NCI-H146 treated with DMSO at 0.1 percent for 48 hours (cell line): ENCODE results near the gene PPFIA4.
"Not testable (repeated sequence)": the region's sequence is repeated elsewhere in the genome, so short reads cannot be mapped to it uniquely, and the experiment has no call there.

Source experiments
- DNase-seq: peaks from one replicate; lab custom pipeline; 2025; ENCODE audit not compliant: unreplicated experiment; lab: John Stamatoyannopoulos, UW

Gene PPFIA4

DNA sequence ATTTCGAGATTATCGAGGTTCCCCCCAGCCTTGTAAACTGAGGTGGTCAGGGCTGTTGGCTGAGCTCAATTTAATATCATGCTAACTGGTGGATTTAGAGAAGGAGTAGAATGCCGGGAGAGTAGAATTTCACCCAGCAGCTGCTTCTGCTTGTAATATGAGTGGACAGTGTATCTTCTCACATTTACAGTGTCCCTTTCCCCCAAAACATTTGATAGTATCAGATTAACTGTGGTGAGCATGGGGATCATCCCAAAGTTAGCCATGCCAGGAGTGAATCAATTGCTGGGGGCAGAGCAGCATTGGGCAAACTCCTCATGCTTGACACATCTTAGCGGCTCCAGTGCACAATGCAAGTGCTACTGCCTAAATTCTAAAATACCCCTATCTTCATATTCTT is 9.2 kb upstream of the PPFIA4 start:
- no peak for DNase-seq

DNA sequence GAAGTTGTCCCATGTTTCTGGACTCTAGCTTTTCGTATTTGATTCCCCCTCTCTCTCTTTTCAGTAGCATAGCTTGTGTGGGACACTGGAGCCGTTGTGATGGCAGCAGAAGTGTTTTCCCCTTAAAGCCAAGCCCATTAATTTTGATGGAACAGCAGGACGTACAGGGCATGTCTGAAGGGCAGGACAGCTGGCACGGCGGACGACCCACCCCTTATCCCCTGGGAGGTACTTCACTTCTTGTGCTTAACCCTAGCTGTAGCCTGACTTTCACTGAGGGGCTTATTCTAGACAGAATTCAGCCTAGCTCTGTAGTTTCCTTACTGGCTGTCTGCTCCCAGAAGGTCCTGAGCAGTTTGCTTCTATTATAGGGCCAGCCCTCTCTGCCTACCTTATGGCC is 8.6 kb upstream of the PPFIA4 start:
- DNase-seq: no peak

DNA sequence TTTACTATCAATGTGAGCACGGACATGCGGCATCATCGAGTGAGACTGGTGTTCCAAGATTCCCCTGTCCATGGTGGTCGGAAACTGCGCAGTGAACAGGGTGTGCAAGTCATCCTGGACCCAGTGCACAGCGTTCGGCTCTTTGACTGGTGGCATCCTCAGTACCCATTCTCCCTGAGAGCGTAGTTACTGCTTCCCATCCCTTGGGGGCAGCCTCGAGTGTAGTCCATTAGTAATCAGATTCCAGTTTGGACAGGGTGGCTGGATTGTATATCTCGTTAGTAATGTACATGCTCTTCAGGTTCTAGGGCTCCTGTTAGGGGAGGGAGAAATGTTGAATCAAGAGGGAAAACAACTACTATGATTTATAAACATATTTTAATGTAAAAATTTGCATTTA is 3.4 kb upstream of the PPFIA4 start:
- not testable (repeated sequence) for DNase-seq

DNA sequence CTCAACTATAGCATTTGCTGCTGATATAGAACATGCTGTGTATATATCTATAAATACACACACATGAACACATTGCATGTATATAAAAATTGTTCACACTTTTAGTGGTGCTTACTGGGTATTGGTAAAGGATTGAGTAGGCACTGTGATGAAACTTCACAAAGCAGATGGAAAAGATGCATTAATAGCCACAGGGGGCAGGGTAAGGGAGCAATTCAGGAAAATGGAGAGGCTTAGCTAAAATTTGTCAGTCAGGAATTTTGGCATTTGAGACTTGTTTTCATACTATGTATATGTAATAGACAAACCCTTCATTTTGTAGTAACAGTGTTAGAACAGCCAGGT is 633 bp upstream of the PPFIA4 start:
- no peak for DNase-seq

DNA sequence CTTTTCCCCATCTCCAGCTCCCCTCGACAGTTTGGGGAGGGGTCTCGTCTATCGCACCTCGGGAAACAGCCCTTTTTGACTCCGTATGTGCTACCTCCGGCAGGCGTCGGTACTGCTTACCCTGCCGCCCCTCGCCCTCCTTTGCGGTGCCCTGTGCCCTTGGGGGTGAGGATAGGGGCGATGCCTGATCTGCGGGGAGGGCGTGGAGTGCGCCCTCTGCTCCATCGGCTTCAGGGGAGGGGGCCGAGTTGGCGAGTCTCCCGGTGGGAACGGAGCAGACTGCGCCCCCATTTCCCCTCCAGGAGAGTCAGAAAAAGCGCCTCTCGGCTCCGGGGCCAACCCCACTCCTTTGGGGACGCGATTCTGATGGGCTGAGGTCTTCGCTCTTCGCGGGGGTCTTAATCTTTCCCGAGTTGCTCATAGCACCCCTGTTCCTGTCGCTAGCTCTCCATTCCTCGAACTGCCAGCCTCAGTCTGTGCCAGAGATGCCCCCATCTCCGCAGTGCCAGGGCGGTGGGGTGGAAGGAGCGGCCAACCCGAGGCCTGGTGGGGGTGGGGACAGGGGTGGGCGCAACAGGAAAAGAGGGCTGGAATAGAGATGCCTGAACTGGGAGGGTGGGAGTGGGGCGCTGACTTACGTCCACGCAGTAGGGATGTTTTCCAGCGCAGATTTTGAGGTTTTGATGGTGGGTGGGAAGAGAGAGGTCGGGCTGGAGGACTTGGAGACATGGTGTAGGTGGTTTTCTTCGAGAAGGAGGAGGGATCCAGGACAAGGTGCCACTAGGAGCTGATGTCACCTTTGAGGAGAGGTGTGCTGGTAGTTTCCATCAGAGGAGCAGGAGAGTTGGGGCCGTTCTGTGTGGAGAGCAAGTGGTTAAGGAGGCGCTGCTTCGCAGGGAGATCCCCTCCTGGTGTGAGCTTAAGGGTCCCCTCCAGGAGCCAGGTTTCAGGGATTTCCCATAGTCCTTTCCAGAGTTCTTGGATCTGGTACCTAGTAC is 674 bp downstream of the PPFIA4 start:
- no peak for DNase-seq

DNA sequence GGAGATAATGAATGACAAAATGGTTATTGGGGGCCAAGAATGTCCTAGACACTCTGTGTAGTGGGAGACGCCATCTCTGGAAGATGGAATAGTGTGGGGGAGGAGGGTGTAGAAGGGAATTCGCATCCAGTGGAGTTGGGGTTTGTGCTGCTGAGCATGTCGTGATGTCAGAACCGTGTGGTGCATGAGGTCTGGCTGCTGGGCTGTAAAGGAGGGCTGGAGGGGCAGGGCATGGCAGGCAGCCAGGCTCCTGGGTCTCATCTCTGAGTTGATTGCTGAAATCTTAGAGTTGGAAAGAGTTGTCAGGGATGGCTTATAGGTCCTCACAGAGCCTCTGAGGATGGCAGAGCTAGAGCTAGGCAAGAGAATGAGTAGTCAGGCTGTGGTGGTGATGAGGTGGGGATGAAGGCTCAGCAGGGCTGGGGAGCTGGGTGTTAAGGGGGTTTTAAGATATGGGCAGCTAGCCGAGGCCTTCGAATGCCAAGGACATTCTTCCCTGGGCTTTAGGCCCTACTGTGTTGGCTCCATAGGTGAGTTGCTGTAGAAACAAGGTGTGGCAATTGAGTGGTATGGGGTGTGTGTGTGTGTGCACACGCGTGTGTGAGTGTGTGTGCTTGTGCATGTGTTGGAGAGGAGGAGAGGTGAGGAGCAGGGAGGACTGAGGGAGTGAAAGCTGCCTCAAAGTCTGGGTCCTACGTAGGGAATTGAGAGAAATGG is 1.9 kb downstream of the PPFIA4 start:
- DNase-seq: no peak

DNA sequence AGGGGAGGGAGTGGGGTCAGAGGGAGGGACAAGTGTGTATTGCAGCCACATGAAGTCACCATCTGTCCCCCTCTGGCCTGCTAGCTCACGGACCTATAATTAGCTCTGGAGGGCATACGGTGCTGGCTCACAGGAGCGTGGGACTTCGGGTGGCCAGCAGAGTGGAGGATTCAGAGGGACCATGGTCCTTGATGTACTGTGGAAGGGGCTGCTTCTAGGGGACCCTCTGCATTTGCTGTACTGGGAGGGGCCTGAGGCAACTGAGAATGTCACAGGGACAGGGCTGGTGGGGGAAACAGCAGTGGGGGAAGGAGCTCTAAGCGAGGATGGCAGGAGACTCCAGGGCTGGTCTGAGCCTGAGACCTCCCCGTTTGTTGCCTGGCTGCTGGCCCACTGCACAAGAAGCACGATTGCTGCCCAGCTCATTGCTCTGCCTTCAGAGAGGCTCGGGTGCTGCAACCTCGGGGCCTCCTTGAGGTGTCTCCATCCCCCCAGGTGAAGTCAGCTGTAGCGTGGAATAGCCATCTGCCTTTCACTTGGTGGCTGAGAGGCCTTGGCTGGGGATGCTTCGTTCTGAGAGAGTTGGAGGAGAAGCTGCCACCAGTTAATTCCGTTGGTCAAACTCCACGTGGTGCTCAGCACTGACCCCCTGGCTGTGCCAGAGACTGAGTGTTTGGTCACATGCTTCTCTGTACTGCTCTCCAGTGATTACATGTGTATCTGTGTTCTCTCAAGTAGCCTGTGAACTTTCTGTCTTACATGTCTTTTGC is 2.7 kb downstream of the PPFIA4 start:
- DNase-seq: no peak

DNA sequence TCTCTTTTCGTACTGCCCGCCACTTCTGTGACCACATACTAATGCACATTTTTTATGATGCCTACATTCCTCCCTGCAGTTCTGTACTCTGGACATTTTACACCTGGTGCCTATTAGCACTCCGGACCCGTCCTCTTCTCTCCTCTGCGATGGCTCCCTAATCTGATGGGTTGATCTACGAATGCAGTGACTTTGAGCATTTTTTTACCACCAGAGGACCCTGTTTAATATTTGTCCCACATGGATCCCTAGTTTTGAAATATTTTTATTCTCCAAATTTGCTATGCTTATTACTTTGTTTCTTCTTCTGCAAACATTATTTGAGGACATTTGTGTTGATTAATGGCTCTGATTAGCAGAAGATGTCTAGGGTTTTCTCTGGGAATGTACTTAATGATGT is 5.2 kb downstream of the PPFIA4 start:
- no peak for DNase-seq

DNA sequence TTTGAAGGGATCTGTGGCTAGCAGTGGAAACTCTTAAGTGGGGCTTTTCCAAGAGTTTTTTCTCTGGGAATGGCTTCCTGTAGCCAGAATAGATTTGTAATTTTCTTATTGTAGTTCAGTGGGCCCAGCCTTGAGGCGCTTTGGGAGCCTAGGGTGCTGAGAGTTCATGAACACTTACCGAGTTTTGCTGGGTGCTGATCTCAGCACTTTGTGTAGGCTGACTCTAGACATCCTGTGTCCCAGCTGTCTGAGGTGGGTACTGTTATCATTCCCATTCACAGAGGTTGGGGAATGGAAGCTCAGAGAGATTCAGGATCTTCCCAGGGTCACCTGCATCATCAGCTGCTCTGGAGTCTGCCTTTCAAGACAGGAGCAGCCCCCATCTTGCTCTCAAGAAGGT is 7.0 kb downstream of the PPFIA4 start:
- no peak for DNase-seq

DNA sequence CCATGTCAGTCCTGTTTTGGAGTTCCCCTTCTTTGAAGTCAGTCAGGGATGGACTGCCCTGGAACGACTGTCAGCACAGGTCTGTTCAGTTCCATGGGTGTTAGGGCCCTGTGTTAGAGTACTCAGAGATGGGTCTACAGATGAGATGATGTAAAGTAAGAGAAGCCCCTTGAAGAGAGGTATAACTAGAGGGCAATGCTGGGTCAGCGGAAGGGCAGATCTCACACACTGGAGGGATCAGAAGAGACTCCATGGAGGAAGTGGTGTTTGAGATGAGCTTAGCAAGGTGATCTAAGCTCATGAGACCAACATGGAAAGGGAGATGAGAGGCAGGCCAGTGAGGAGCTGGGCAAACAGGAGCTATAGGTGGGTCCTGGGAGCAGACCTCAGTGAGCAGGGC is 7.6 kb downstream of the PPFIA4 start:
- DNase-seq: no peak

DNA sequence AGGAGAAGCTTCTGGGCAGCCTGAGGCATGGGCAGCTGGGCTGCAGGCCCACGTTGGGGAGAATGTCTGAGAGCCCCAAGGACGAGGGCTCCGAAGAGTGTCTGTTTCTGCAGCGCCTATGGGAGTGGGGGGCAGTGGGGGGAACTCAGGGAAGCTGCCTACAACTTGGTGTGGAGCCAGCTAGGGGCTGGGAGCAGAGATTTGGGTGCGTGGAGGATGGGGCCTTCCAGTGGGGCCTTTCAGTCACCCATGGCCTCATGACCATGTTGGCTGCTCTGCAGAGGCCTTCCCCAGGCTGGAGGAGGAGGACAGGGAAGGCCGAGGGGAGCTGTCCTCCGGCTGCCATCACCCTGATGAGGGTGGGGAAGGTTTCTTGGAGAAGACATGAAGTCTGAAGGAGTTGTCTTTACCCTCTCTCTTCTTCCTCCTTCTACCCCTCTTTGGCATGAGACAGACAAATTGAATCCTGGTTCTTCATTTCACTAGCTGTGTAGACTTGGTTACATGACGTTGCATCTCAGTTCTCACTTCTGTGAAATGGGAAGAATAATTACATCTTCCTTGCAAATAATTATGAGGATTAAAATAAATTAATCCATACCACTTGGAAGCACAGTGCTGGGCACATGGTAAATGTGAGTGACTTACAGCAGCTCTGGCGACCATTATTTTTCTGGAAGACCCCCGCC is 8.3 kb downstream of the PPFIA4 start:
- no peak for DNase-seq

DNA sequence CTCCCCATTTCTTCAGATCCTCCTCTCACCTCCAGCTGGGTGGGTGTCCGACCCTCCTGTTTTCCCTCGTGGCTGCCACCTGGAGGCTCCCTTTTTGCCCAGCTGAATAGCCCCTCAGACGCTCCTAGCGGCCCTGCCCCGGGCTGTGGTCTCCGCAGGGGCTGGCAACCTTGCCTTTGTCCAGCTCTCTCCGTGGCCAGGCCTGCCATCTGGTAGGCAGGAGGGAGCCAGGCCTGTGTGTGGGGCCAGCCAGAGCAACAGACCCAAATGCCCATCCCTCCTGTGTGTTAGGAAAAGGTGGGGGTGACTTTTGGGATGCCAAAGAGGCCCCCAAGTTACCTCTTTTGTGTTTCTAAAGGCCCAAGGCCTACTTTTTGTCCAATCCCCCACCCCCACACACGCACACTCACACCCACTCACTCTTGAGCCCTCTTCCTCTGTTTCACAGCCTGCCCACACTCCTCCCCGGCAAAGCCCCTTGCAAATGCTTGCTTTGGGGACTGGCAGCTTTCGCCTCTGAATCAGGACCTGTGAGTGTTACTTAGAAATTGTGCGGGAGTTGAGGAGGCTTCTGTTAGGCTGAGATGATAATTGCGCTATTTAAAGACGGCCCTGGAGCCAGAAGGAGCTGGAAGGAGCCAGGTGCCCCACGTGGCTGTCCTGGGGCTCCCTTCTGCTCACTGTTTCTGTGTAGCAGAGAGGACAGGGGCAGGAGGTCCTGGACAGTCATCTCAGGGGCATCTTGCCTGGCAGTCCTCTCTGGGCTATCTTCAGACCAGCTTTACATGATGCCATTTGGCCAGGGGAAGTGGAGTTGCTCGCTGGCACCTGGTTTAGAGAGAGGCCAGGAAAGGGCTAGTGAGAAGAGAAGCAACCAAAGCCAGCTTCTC is 9.1 kb downstream of the PPFIA4 start:
- no peak for DNase-seq

DNA sequence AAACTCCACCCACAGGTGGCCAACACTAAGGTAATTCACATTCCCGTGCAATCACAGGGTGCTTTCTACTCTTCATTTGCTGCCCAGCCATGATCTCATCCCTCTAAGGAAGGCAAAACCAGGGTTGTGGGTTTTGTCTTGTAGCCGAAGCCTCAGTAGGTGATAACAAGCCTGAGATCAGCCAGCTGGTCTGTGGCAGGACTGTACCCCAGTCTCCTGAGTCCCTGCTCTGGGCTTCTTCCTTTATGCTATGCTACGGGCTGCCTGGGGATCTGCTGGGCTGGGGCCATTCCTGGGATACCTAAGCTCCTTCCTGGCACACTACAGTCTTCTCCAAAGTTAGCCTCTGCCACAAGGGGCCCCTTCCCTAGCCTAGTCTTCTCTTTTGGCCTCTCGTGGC is 9.8 kb downstream of the PPFIA4 start:
- no peak for DNase-seq

DNA sequence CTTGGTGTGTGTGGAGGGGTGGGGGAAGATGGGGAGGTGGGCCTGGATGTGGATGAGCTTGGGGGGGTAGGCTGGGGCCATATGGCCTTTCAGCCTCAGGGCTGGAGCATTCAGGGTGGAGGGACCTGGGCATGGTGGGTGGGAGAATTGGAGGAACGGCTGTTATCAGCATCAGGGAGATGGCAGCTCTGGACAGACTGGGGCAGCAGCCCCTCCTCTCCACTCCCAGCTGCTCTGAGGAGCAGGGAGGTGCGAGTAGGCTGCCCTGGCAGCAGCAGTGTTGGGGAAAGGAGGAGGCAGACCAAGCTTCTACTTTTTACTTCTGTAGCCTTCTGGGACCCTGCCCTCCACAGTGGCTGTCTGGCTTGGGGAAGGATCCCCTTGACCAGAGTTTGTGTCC is 10.2 kb downstream of the PPFIA4 start:
- DNase-seq: no peak

DNA sequence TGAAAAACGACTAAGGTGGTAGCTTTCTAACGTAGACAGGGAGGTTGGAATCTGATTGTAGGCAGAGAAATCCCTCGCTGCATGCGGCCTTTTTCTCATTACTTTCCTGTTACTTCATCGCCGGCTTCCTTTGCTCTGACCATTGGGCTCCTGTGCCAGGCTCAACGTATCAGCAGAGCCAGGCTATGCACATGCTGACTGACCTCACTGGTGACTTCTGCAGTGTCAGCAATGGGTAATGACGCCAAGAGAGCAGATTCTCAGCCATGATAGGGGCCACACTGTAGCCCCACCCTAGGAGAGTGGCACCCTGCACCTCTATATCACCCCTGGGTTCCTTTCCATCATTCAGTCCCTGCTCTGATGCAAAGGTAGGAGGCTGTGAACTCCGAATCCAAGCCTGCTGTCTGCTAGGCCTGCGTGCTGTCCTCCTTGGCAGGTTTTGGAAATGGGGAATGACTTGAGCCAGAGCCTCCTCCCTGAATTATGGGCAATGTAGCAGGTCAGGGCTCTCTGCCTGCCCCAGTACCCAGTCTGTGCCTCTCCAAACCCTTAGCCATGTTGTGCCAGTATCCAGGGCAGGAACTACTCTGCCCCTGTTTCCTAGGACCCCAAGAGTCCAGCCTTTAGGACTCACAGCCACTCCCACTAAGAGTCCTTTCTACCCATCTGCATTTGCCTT is 11.4 kb downstream of the PPFIA4 start:
- DNase-seq: no peak

DNA sequence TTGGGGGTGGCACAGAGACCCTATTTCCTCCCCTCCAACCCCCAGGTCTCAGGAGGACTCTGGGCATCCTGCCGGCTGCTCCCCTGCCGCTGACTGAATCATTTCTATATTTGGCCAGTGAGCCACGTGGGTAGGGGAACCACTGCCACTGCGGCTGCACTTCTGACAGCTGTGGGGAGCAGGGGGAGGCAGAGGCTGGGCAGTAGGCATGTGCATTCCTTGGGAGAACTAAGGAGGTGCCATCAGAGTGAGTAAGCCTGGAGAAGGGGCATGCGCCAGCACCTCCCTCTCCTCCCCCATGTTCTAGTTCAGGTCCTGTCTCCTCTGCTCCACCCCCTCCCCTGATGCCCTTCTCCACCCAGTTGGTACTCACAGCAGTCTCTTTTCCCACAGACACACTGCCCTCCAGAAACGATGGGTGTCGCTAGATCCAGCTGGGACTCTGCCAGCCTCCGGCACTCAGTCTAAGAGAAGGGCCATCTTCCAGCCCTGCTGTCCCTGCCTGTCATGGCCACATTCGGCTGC is 12.0 kb downstream of the PPFIA4 start:
- no peak for DNase-seq

DNA sequence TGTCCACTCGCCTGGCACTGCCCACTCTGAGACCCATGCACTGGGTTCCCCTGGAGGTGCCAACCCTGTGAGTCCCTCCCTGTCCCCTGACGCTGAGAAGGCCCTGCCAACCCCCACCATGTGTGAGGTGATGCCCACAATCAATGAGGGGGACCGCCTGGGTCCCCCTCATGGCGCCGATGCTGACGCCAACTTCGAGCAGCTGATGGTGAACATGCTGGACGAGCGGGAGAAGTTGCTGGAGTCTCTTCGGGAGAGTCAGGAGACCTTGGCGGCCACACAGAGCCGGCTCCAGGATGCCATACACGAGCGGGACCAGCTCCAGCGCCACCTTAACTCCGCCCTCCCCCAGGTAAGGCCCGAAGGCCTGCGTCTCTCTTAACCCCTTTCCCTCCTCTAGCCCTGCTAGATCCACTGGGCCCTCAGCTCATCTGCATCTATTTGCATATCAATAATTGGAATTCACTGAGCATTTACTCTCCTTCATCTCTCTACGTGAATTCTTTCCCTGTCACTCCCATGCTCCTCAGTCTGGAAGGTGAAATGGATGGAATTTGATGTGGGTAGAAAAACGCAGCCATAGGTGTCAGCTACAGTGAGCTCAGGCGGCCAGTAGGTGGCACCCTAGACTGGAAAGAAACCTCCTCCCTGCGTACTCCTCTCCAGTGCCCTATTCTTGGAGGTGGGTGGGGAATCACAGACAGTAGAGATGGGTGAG is 12.8 kb downstream of the PPFIA4 start:
- peak; percentile 43 for DNase-seq

DNA sequence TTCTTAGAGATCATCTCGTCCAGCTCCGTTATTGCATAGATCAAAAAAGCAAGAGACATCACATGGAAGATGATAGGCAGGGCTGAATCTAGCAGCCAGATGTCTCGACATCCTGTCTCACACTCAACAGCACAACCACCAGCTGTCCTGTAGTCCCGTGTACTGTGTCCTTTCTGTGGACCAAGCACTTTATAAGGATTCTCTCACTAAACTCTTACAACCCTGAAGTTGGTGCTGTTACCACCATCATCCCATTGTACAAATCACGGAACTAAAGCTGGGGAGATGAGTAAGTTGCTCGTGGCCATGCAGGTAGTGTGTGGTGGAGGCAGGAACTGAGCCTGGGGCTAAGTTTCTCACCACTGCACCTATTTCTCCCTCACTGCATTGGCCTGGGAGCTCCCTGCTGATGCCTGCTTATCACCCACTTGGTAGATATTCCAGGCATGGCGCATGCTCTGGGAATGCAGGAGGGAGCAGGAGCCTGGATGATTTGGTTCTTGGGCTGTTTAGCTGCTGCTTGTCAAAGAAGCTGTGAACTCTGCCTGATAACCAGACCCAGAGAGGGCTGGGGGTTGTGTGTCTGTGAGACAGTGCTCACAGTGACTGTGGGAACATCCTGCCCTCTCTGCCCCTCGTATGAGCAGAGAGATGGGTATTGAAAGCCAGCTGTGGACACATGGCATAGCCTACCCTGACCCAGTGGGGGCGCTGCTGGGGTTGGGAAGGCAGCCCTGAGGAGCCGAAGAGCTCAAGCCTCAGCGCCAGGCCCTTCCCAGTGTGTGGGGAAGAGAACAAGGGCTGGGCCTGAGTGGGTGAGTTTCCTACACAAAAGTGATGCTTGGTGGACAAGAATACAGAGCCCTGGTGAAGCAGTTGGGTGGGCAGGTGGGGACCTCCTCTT is 13.6 kb downstream of the PPFIA4 start:
- DNase-seq: no peak
